Neural cell (in vitro differentiated cells): Measurements from ENCODE around the gene EDDM13. TPM values are rescaled to one million over a fixed set of nuclear protein-coding genes. Genes with fewer than 3 reads are reported as not detected.

Experiments used
- H2AFZ ChIP-seq: fragments of 200-600, 300-800 bp; sonication (generic), shearing (Covaris generic); 2 replicates; pipeline ENCODE4 v1.6.0; 2014; ENCODE audit warnings: low read depth, mild to moderate bottlenecking, antibody characterized with exemption, low read length, moderate library complexity
- H3F3A ChIP-seq: fragments of 200-600 bp; shearing (Covaris generic); 2 replicates; pipeline ENCODE4 v1.6.1; 2016; ENCODE audit warnings: mild to moderate bottlenecking, moderate library complexity, mixed read lengths, antibody characterized with exemption, low read length; ENCODE audit not compliant: insufficient read depth, poor library complexity, severe bottlenecking
- H3K27ac ChIP-seq: fragments of 200-600, 300-800 bp; sonication (generic), shearing (Covaris generic); 2 replicates; pipeline ENCODE4 v1.5.1; 2014; ENCODE audit warnings: mild to moderate bottlenecking, low read length, moderate library complexity
- H3K27me3 ChIP-seq: fragments of 300-800, 200-600 bp; sonication (generic), shearing (Covaris generic); 2 replicates; pipeline ENCODE4 v1.6.0; 2014; ENCODE audit warnings: mild to moderate bottlenecking, low read depth, low read length, moderate library complexity; ENCODE audit not compliant: insufficient read depth
- H3K36me3 ChIP-seq: fragments of 300-800, 200-600 bp; sonication (generic), shearing (Covaris generic); 2 replicates; pipeline ENCODE4 v1.5.1; 2014; ENCODE audit warnings: mild to moderate bottlenecking, antibody characterized with exemption, low read length, moderate library complexity; ENCODE audit not compliant: insufficient read depth
- H3K4me2 ChIP-seq: fragments of 300-800, 200-600 bp; sonication (generic), shearing (Covaris generic); 2 replicates; pipeline ENCODE4 v1.6.0; 2014; ENCODE audit warnings: mild to moderate bottlenecking, low read length
- H3K4me3 ChIP-seq: fragments of 300-800, 200-600 bp; sonication (generic), shearing (Covaris generic); 2 replicates; pipeline ENCODE4 v1.5.1; 2014; ENCODE audit warnings: mild to moderate bottlenecking, low read length, moderate library complexity
- H3K79me2 ChIP-seq: fragments of 200-600 bp; shearing (Covaris generic); replicated peaks from 2 replicates; pipeline ENCODE4 v1.6.0; 2014; ENCODE audit warnings: mild to moderate bottlenecking, low read length, moderate library complexity; ENCODE audit not compliant: insufficient read depth
- H3K9ac ChIP-seq: fragments of 300-800, 200-600 bp; sonication (generic), shearing (Covaris generic); 2 replicates; pipeline ENCODE4 v1.6.1; 2016; ENCODE audit warnings: mild to moderate bottlenecking, low read length, mixed read lengths
- H3K9me2 ChIP-seq: fragments of 200-600 bp; shearing (Covaris generic); 2 replicates; pipeline ENCODE4 v1.6.1; 2016; ENCODE audit warnings: mild to moderate bottlenecking, low read length, mixed read lengths; ENCODE audit not compliant: insufficient read depth
- H3K9me3 ChIP-seq: fragments of 200-600, 300-800 bp; sonication (generic), shearing (Covaris generic); 2 replicates; pipeline ENCODE4 v1.6.1; 2016; ENCODE audit warnings: mild to moderate bottlenecking, mixed run types, low read length, moderate library complexity, mixed read lengths
- H4K20me1 ChIP-seq: fragments of 200-600 bp; shearing (Covaris generic); 2 replicates; pipeline ENCODE4 v1.6.1; 2016; ENCODE audit warnings: mild to moderate bottlenecking, mixed run types; ENCODE audit not compliant: insufficient read depth
- EP300 ChIP-seq: fragments of 450-650 bp; conservative IDR thresholded peaks from 2 replicates; pipeline ENCODE4 v1.6.1; 2014; ENCODE audit warnings: antibody characterized with exemption, mild to moderate bottlenecking, moderate library complexity; ENCODE audit not compliant: poor library complexity, severe bottlenecking
- EZH2 ChIP-seq: fragments of 200-600, 300-800 bp; shearing (Covaris generic), sonication (generic); IDR thresholded peaks from 2 replicates; pipeline ENCODE4 v1.6.1; 2014; ENCODE audit warnings: antibody characterized with exemption, low read length, borderline replicate concordance, mild to moderate bottlenecking; ENCODE audit not compliant: insufficient read depth, poor library complexity, severe bottlenecking
- MXI1 ChIP-seq: fragments of 450-650 bp; conservative IDR thresholded peaks from 2 replicates; pipeline ENCODE4 v1.6.1; 2014; ENCODE audit warnings: antibody characterized with exemption, mild to moderate bottlenecking; ENCODE audit not compliant: poor library complexity, severe bottlenecking
- POLR2AphosphoS5 ChIP-seq: IDR thresholded peaks from 2 replicates; pipeline ENCODE4 v1.6.1; 2012
- RAD21 ChIP-seq: fragments of 450-650 bp; conservative IDR thresholded peaks from 2 replicates; pipeline ENCODE4 v1.6.1; 2014; ENCODE audit warnings: antibody characterized with exemption, mild to moderate bottlenecking, moderate library complexity
- SMC3 ChIP-seq: fragments of 450-650 bp; conservative IDR thresholded peaks from 2 replicates; pipeline ENCODE4 v1.6.1; 2014; ENCODE audit warnings: antibody characterized with exemption, mild to moderate bottlenecking, moderate library complexity; ENCODE audit not compliant: poor library complexity
- TAF1 ChIP-seq: IDR thresholded peaks from 2 replicates; pipeline ENCODE4 v1.6.1; 2012; ENCODE audit warnings: low read depth
- polyA plus RNA-seq: library from polyadenylated mRNA; depleted of rRNA; stranded (reverse); fragments of >200 nt; gene quantifications from 2 replicates; pipeline ENCODE4 v1.2.3, GENCODE V29; 2014
- TF ChIP-seq, protein P1 (sequence below): IDR thresholded peaks from 2 replicates; pipeline ENCODE4 v1.6.1; 2012; ENCODE audit warnings: borderline replicate concordance
- TF ChIP-seq, protein P2 (sequence below): fragments of 450-650 bp; IDR thresholded peaks from 2 replicates; pipeline ENCODE4 v1.5.1; 2014; ENCODE audit warnings: antibody characterized with exemption, mild to moderate bottlenecking, moderate library complexity; ENCODE audit not compliant: poor library complexity, severe bottlenecking

EDDM13 gene
- polyA plus RNA-seq, 1 donor from 2014 or later = not detected

GRCh38 chr19:56294549-56294948 lies 22.0 kb downstream of the EDDM13 start:
- Histone ChIP-seq H4K20me1 (no peaks in the 10 kb centered on the region), H3K79me2 (no peaks in the 10 kb centered on the region), H3K4me3 (no peak overlapping the region), H3K36me3 (no peaks in the 10 kb centered on the region), H3K4me2 (no peak overlapping the region), H3K9ac (no peak overlapping the region), H3K9me2 (no peaks in the 10 kb centered on the region), H3K9me3 (no peaks in the 10 kb centered on the region), H3K27ac (no peak overlapping the region), H3K27me3 (no peaks in the 10 kb centered on the region), H2AFZ (no peak overlapping the region), H3F3A (no peaks in the 10 kb centered on the region)
- no peak for TF ChIP-seq MXI1
- TF ChIP-seq TAF1 = no peak
- TF ChIP-seq POLR2AphosphoS5 = no peak
- no peak for TF ChIP-seq RAD21
- TF ChIP-seq EZH2 = no peak
- no peak for TF ChIP-seq EP300

DNA sequence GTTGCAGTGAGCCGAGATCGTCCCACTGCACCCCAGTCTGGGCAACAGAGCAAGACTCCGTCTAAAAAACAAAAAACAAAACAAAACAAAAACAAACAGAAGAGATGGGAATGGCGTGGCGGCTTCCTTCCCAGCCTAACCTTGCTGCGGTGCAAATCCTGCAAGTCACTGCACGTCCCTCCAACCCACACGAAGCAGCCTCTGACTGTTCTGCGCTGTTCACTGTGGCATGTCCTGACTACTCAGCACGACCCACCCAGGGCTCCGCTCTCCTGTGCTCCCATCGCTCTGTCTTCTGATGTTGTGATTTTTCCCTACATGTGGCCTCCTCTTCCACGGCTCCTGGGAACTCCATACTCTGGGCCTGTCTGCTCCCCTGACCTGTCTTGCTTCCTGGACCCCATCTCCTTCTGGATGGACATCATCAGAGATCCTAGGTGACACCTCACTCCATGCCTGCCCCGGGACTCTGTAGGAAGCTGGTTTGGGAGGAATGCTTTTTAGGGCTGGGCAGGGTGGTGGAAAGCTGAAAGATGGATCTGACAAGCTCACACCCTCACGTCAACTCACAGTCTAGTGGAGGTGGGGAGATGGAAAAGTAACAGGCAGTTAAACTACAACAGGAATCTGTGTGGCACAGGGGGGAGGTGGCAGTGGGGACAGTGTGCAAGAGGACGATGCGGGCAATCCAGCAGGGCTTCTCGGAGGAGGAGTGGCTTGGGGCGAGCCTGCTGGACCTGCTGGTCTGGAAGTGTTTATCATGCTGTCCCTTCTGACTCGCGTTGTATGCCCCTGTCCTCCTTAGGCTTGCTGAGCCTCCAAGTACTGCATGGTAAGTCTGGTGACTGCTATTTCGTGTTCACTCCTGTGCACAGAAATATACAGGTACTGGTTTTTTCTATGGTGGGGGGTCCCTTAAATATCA lies 23.2 kb downstream of the EDDM13 start:
- no peak overlapping the region for H2AFZ ChIP-seq
- no peaks in the 10 kb centered on the region for H3K36me3 ChIP-seq
- H3K9me3 ChIP-seq = no peaks in the 10 kb centered on the region
- no peak overlapping the region for H3K4me3 ChIP-seq
- H3K27me3 ChIP-seq = no peaks in the 10 kb centered on the region
- no peaks in the 10 kb centered on the region for H4K20me1 ChIP-seq
- H3K4me2 ChIP-seq = no peak overlapping the region
- H3K27ac ChIP-seq = no peak overlapping the region
- no peaks in the 10 kb centered on the region for H3K79me2 ChIP-seq
- H3F3A ChIP-seq = no peaks in the 10 kb centered on the region
- no peak for TF ChIP-seq POLR2AphosphoS5
- TF ChIP-seq TAF1 = no peak
- TF ChIP-seq MXI1 = no peak
- TF ChIP-seq EP300 = no peak
- TF ChIP-seq, protein P1, sequence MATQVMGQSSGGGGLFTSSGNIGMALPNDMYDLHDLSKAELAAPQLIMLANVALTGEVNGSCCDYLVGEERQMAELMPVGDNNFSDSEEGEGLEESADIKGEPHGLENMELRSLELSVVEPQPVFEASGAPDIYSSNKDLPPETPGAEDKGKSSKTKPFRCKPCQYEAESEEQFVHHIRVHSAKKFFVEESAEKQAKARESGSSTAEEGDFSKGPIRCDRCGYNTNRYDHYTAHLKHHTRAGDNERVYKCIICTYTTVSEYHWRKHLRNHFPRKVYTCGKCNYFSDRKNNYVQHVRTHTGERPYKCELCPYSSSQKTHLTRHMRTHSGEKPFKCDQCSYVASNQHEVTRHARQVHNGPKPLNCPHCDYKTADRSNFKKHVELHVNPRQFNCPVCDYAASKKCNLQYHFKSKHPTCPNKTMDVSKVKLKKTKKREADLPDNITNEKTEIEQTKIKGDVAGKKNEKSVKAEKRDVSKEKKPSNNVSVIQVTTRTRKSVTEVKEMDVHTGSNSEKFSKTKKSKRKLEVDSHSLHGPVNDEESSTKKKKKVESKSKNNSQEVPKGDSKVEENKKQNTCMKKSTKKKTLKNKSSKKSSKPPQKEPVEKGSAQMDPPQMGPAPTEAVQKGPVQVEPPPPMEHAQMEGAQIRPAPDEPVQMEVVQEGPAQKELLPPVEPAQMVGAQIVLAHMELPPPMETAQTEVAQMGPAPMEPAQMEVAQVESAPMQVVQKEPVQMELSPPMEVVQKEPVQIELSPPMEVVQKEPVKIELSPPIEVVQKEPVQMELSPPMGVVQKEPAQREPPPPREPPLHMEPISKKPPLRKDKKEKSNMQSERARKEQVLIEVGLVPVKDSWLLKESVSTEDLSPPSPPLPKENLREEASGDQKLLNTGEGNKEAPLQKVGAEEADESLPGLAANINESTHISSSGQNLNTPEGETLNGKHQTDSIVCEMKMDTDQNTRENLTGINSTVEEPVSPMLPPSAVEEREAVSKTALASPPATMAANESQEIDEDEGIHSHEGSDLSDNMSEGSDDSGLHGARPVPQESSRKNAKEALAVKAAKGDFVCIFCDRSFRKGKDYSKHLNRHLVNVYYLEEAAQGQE = no peak
- TF ChIP-seq, protein P2, sequence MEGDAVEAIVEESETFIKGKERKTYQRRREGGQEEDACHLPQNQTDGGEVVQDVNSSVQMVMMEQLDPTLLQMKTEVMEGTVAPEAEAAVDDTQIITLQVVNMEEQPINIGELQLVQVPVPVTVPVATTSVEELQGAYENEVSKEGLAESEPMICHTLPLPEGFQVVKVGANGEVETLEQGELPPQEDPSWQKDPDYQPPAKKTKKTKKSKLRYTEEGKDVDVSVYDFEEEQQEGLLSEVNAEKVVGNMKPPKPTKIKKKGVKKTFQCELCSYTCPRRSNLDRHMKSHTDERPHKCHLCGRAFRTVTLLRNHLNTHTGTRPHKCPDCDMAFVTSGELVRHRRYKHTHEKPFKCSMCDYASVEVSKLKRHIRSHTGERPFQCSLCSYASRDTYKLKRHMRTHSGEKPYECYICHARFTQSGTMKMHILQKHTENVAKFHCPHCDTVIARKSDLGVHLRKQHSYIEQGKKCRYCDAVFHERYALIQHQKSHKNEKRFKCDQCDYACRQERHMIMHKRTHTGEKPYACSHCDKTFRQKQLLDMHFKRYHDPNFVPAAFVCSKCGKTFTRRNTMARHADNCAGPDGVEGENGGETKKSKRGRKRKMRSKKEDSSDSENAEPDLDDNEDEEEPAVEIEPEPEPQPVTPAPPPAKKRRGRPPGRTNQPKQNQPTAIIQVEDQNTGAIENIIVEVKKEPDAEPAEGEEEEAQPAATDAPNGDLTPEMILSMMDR = no peak
- no peak for TF ChIP-seq RAD21
- TF ChIP-seq EZH2 = no peak
- no peak for TF ChIP-seq SMC3
- no peaks in the 10 kb centered on the region for H3K9me2 ChIP-seq
- H3K9ac ChIP-seq = no peak overlapping the region
